H1 (cell line): Measurements from ENCODE around the gene ASB1. TPM values are rescaled to one million over a fixed set of nuclear protein-coding genes. Genes with fewer than 3 reads are reported as not detected.

ENCODE experiments used
- CTCF ChIA-PET: fragments of 300-600 bp; sonication (Branson Sonifier 250); formaldehyde crosslinking; loops from one replicate; lab custom pipeline; 2021; ENCODE audit not compliant: partially characterized antibody; lab: Charles Lee
- POLR2A ChIA-PET: fragments of 300-600 bp; sonication (Branson Sonifier 250); formaldehyde crosslinking; loops from one replicate; lab custom pipeline; 2021; ENCODE audit warnings: inconsistent platforms; ENCODE audit not compliant: partially characterized antibody; lab: Charles Lee
- DNase-seq, 2 experiments: peaks; one replicate each; pipeline versions ENCODE4 v3.0.0 to v3.0.0-alpha.2; 2010 to 2022; ENCODE audit warnings: low spot score in 2 of 2, low read depth in 1 of 2, mixed read lengths in 1 of 2
- FAIRE-seq: peaks from 2 replicates; lab custom pipeline; 2011; peaks lifted over from hg19 to GRCh38; lab: Jason Lieb, UNC
- H2AFZ ChIP-seq: 2 replicates; pipeline ENCODE4 v1.8.1; 2012; ENCODE audit warnings: low read length, inconsistent platforms
- H2AK5ac ChIP-seq: 2 replicates; pipeline ENCODE4 v1.6.1; 2013; ENCODE audit warnings: low read depth, low read length
- H2BK120ac ChIP-seq: replicated peaks from 2 replicates; pipeline ENCODE3; 2013; ENCODE audit warnings: low read depth, low read length, inconsistent platforms
- H2BK12ac ChIP-seq: 2 replicates; pipeline ENCODE4 v1.6.1; 2013; ENCODE audit warnings: low read depth, low read length
- H2BK15ac ChIP-seq: 2 replicates; pipeline ENCODE4 v1.6.1; 2013; ENCODE audit warnings: low read length
- H2BK20ac ChIP-seq: 2 replicates; pipeline ENCODE4 v1.6.1; 2013; ENCODE audit warnings: low read length
- H2BK5ac ChIP-seq: 2 replicates; pipeline ENCODE4 v1.6.1; 2013; ENCODE audit warnings: low read depth, low read length
- H3K14ac ChIP-seq: 2 replicates; pipeline ENCODE4 v1.6.1; 2013; ENCODE audit warnings: inconsistent platforms; ENCODE audit not compliant: insufficient read length
- H3K18ac ChIP-seq: 2 replicates; pipeline ENCODE4 v1.6.1; 2013; ENCODE audit warnings: low read length; ENCODE audit errors: extremely low read depth
- H3K23ac ChIP-seq: 2 replicates; pipeline ENCODE4 v1.6.1; 2013; ENCODE audit warnings: inconsistent platforms; ENCODE audit not compliant: insufficient read length
- H3K23me2 ChIP-seq: 2 replicates; pipeline ENCODE4 v1.6.1; 2013; ENCODE audit warnings: low read depth, low read length
- H3K27ac ChIP-seq: 2 replicates; pipeline ENCODE4 v1.6.1; 2011; ENCODE audit warnings: low read depth, low read length, inconsistent platforms
- H3K27me3 ChIP-seq, 4 experiments: replicated peaks in 1 of 4; 1 replicate in 1 of 4; 2 replicates in 3 of 4; pipeline versions ENCODE4 v1.6.1 to v1.8.1; 2011 to 2013; ENCODE audit warnings: low read length in 3 of 4, mild to moderate bottlenecking in 3 of 4, inconsistent platforms in 2 of 4, mixed read lengths in 2 of 4, moderate library complexity in 1 of 4; ENCODE audit not compliant: control insufficient read depth in 3 of 4, insufficient read depth in 3 of 4; ENCODE audit errors: extremely low read depth in 1 of 4
- H3K36me3 ChIP-seq, 4 experiments: 2 replicates each; pipeline versions ENCODE4 v1.6.1 to v1.8.1; 2011 to 2013; ENCODE audit warnings: mild to moderate bottlenecking in 4 of 4, low read length in 3 of 4, moderate library complexity in 2 of 4, control low read depth in 1 of 4, inconsistent platforms in 1 of 4; ENCODE audit not compliant: insufficient read depth in 4 of 4, control insufficient read depth in 2 of 4
- H3K4ac ChIP-seq: replicated peaks from 2 replicates; pipeline ENCODE3; 2013; ENCODE audit warnings: low read length, low read depth, mixed read lengths, inconsistent platforms; ENCODE audit not compliant: insufficient read length
- H3K4me1 ChIP-seq, 4 experiments: replicated peaks in 1 of 4; 1 replicate in 1 of 4; 2 replicates in 3 of 4; pipeline versions ENCODE4 v1.6.1 to v1.8.1; 2011 to 2013; ENCODE audit warnings: low read length in 3 of 4, inconsistent platforms in 2 of 4, mixed read lengths in 1 of 4; ENCODE audit not compliant: insufficient read depth in 4 of 4, control insufficient read depth in 3 of 4
- H3K4me2 ChIP-seq, 2 experiments: 2 replicates each; pipeline versions ENCODE4 v1.6.1 to v1.8.1; 2011 to 2013; ENCODE audit warnings: low read depth in 2 of 2, low read length in 2 of 2, control low read depth in 1 of 2, inconsistent platforms in 1 of 2, mild to moderate bottlenecking in 1 of 2; ENCODE audit not compliant: insufficient read depth in 1 of 2
- H3K4me3 ChIP-seq, 4 experiments: fragments of 200-600, 300-600 bp in 1 of 4; sonication (generic), shearing (Covaris generic), sonication (Bioruptor Twin) in 1 of 4; 2 replicates each; pipeline versions ENCODE4 v1.5.1 to v1.8.1; 2011 to 2016; ENCODE audit warnings: low read length in 4 of 4, low read depth in 3 of 4, control low read depth in 2 of 4, inconsistent platforms in 2 of 4, mild to moderate bottlenecking in 2 of 4, mixed read lengths in 1 of 4, moderate library complexity in 1 of 4; ENCODE audit not compliant: insufficient read depth in 2 of 4; ENCODE audit errors: extremely low read depth in 1 of 4
- H3K56ac ChIP-seq: replicated peaks from 2 replicates; pipeline ENCODE3; 2013; ENCODE audit warnings: low read depth, mild to moderate bottlenecking, mixed read lengths, low read length, inconsistent platforms; ENCODE audit not compliant: insufficient read length
- H3K79me1 ChIP-seq: 2 replicates; pipeline ENCODE4 v1.6.1; 2013; ENCODE audit warnings: low read depth, low read length, control low read depth
- H3K79me2 ChIP-seq, 2 experiments: 2 replicates each; pipeline versions ENCODE4 v1.6.1 to v1.8.1; 2012 to 2013; ENCODE audit warnings: low read length in 2 of 2, mild to moderate bottlenecking in 2 of 2, inconsistent platforms in 1 of 2; ENCODE audit not compliant: insufficient read depth in 2 of 2, control insufficient read depth in 1 of 2
- H3K9ac ChIP-seq, 4 experiments: replicated peaks in 1 of 4; 1 replicate in 1 of 4; 2 replicates in 3 of 4; pipeline versions ENCODE4 v1.6.1 to v1.8.1; 2011 to 2013; ENCODE audit warnings: low read depth in 3 of 4, low read length in 3 of 4, control low read depth in 2 of 4, mild to moderate bottlenecking in 2 of 4, moderate library complexity in 2 of 4, inconsistent platforms in 1 of 4; ENCODE audit errors: extremely low read depth in 1 of 4
- H3K9me3 ChIP-seq, 2 experiments: 2 replicates each; pipeline versions ENCODE4 v1.6.1 to v1.8.1; 2012 to 2013; ENCODE audit warnings: mild to moderate bottlenecking in 2 of 2, moderate library complexity in 2 of 2, control low read depth in 1 of 2, inconsistent platforms in 1 of 2, low read depth in 1 of 2, low read length in 1 of 2, mixed read lengths in 1 of 2; ENCODE audit not compliant: insufficient read depth in 2 of 2
- H4K20me1 ChIP-seq, 2 experiments: replicated peaks in 1 of 2; 2 replicates each; pipeline versions ENCODE3 to v1.8.1; 2011 to 2013; ENCODE audit warnings: inconsistent platforms in 2 of 2, low read length in 2 of 2, mild to moderate bottlenecking in 1 of 2; ENCODE audit not compliant: insufficient read depth in 2 of 2, control insufficient read depth in 1 of 2
- H4K5ac ChIP-seq: 2 replicates; pipeline ENCODE4 v1.6.1; 2013; ENCODE audit warnings: low read length, low read depth, mixed read lengths, inconsistent platforms; ENCODE audit not compliant: insufficient read length
- H4K8ac ChIP-seq: 2 replicates; pipeline ENCODE4 v1.8.0; 2013; ENCODE audit warnings: mild to moderate bottlenecking, moderate library complexity, low read length, inconsistent platforms; ENCODE audit not compliant: insufficient read depth; ENCODE audit errors: extremely low read depth
- H4K91ac ChIP-seq: replicated peaks from 2 replicates; pipeline ENCODE3; 2013; ENCODE audit warnings: low read length, mixed read lengths, inconsistent platforms; ENCODE audit not compliant: insufficient read length
- BACH1 ChIP-seq: IDR thresholded peaks from 2 replicates; pipeline ENCODE4 v1.6.1; 2012; ENCODE audit warnings: low read length, improper control_type of control experiment
- CBX5 ChIP-seq: fragments of 300-800, 300-1000 bp; sonication (generic); IDR thresholded peaks from 2 replicates; pipeline ENCODE4 v1.7.1; 2016; ENCODE audit warnings: antibody characterized with exemption, low read length, low read depth
- CBX8 ChIP-seq: fragments of 300-800, 300-1000 bp; sonication (generic); IDR thresholded peaks from 2 replicates; pipeline ENCODE4 v1.7.1; 2016; ENCODE audit warnings: low read depth, low read length, borderline replicate concordance
- CHD2 ChIP-seq: IDR thresholded peaks from 2 replicates; pipeline ENCODE4 v1.6.1; 2012; ENCODE audit warnings: low read length, improper control_type of control experiment
- JUND ChIP-seq: IDR thresholded peaks from 2 replicates; pipeline ENCODE4 v1.6.1; 2011; ENCODE audit warnings: mild to moderate bottlenecking, improper control_type of control experiment, low read length
- KDM4A ChIP-seq: IDR thresholded peaks from one replicate; pipeline ENCODE4 v1.7.1; 2012; ENCODE audit warnings: low read depth, mild to moderate bottlenecking, moderate library complexity, low read length, inconsistent platforms; ENCODE audit not compliant: severe bottlenecking
- NRF1 ChIP-seq: IDR thresholded peaks from 2 replicates; pipeline ENCODE4 v1.6.1; 2011; ENCODE audit warnings: mild to moderate bottlenecking, low read depth, low read length, improper control_type of control experiment
- SIX5 ChIP-seq: IDR thresholded peaks from 2 replicates; pipeline ENCODE4 v1.6.1; 2011; ENCODE audit warnings: mild to moderate bottlenecking, low read depth, low read length
- TAF1 ChIP-seq: IDR thresholded peaks from 2 replicates; pipeline ENCODE4 v1.6.1; 2011; ENCODE audit warnings: mild to moderate bottlenecking, low read depth, low read length
- TAF7 ChIP-seq: optimal IDR thresholded peaks from 2 replicates; pipeline ENCODE3; 2011; ENCODE audit warnings: low read depth, mild to moderate bottlenecking, inconsistent platforms, low read length, moderate library complexity, borderline replicate concordance
- WGBS, 2 experiments: shearing (Covaris generic) in 1 of 2; methylation state at CpG; one replicate each; pipeline versions ENCODE4 v1.1.6 to v1.1.7; 2013 to 2015; ENCODE audit warnings: low lambda C conversion rate in 2 of 2, mixed read lengths in 2 of 2, inconsistent platforms in 1 of 2, low coverage in 1 of 2, missing lambda C conversion rate in 1 of 2; ENCODE audit not compliant: insufficient replicate concordance in 2 of 2, insufficient coverage in 1 of 2, insufficient read length in 1 of 2; ENCODE audit errors: extremely low coverage in 1 of 2, missing lambda C conversion rate in 1 of 2; 5-methylcytosine and 5-hydroxymethylcytosine counted together
- polyA plus RNA-seq, 7 experiments: library from polyadenylated mRNA; depleted of rRNA in 3 of 7; stranded (reverse) in 5 of 7; unstranded in 2 of 7; fragments of >200 nt in 5 of 7; fragments of 200-250 nt in 2 of 7; gene quantifications; 1 replicate in 5 of 7; 2 replicates in 1 of 7; 4 replicates in 1 of 7; pipeline versions ENCODE4 v1.2.1 to v1.2.3, GENCODE V29; 2011 to 2013; ENCODE audit warnings: missing spikeins in 2 of 7, mixed read lengths in 2 of 7
- total RNA-seq: library from RNA; stranded (reverse); fragmentation: NEBNext Ultra II Directional; extraction: Animal tissue kit (Norgen Biotek cat#: 25700); gene quantifications from 2 replicates; pipeline ENCODE4 v1.2.1, GENCODE V29; 2021
- TF ChIP-seq, protein P1 (sequence below): IDR thresholded peaks from 2 replicates; pipeline ENCODE4 v1.6.1; 2012; ENCODE audit warnings: low read length, inconsistent platforms
- TF ChIP-seq, protein P2 (sequence below): IDR thresholded peaks from 2 replicates; pipeline ENCODE4 v1.6.1; 2012; ENCODE audit warnings: inconsistent platforms

Gene ASB1
- total and polyA plus RNA-seq, 2 of the 8 experiments (the other 6 are each of a cell fraction or from before 2014, with no cell fraction given) = 24.1 to 36.0 TPM

DNA sequence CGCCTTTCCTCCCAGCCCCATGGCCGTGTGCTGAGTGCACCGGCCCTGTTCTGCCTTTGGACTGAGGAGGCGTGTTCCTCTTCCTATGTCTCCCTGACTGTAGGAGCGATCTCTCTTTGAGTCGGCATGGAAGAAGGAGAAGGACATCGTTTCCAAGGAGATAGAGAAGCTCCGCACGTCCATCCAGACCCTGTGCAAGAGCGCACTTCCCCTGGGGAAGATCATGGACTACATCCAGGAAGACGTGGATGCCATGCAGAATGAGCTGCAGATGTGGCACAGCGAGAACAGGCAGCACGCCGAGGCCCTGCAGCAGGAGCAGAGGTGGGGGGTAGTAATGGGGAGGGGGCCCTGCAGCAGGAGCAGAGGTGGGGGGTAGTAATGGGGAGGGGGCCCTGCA, 29.4 kb upstream of the ASB1 start:
- Histone ChIP-seq H4K91ac (no peak overlapping the region), H4K8ac (no peak overlapping the region), H4K5ac (no peak overlapping the region), H2BK5ac (0 out of 2 replicates have a peak overlapping the region, but pooled peaks have one; percentile 26), H3K14ac (no peak overlapping the region), H2BK20ac (no peak overlapping the region), H2AK5ac (no peak overlapping the region), H3K27ac (no peak overlapping the region), H3K36me3 (no peaks in the 10 kb centered on the region), H3K18ac (peak overlapping the region; percentile 60; the same call in 1 of the 2 replicates), H3K9ac (no peak overlapping the region; a peak in 1 of 7 replicates), H3K27me3 (no peaks in the 10 kb centered on the region), H3K4me3 (no peak overlapping the region), H3K56ac (no peak overlapping the region), H3K4me2 (no peak overlapping the region), H3K79me1 (no peaks in the 10 kb centered on the region), H2BK120ac (no peak overlapping the region), H3K23me2 (no peaks in the 10 kb centered on the region), H2BK12ac (no peak overlapping the region), H2AFZ (no peak overlapping the region), H3K9me3 (no peaks in the 10 kb centered on the region), H2BK15ac (no peak overlapping the region), H3K4me1 (peaks cover 0 to 8% (median 0%) of the 10 kb centered on the region in 4 experiments; a peak in 2 of 7 replicates), H4K20me1 (no peaks in the 10 kb centered on the region), H3K23ac (no peak overlapping the region), H3K79me2 (no peaks in the 10 kb centered on the region), H3K4ac (no peak overlapping the region)
- no peak for DNase-seq
- CTCF ChIA-PET = interaction anchor here (0.7 to 1.7 kb wide), 3 partner anchors 9 to 84 kb away, joined by 3 to 4 read pairs (median 3); no protein-coding TSS in a partner anchor
- no peak for FAIRE-seq
- POLR2A ChIA-PET = interaction anchor here (1.4 kb wide), 1 partner anchor 31 kb away, joined by 4 read pairs; no protein-coding TSS in a partner anchor
- 91% methylated on average over 14 of the region's 14 CpGs; no CpG with 5 or more reads in 1 of the 2 experiments for WGBS, 2 experiments
- TF ChIP-seq CBX8 (no peak), TAF1 (no peak), SIX5 (no peak), NRF1 (no peak), CHD2 (no peak), TAF7 (no peak), JUND (no peak), KDM4A (no peak), BACH1 (no peak), CBX5 (no peak)
- TF ChIP-seq, protein P1, sequence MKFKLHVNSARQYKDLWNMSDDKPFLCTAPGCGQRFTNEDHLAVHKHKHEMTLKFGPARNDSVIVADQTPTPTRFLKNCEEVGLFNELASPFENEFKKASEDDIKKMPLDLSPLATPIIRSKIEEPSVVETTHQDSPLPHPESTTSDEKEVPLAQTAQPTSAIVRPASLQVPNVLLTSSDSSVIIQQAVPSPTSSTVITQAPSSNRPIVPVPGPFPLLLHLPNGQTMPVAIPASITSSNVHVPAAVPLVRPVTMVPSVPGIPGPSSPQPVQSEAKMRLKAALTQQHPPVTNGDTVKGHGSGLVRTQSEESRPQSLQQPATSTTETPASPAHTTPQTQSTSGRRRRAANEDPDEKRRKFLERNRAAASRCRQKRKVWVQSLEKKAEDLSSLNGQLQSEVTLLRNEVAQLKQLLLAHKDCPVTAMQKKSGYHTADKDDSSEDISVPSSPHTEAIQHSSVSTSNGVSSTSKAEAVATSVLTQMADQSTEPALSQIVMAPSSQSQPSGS = no peak
- TF ChIP-seq, protein P2, sequence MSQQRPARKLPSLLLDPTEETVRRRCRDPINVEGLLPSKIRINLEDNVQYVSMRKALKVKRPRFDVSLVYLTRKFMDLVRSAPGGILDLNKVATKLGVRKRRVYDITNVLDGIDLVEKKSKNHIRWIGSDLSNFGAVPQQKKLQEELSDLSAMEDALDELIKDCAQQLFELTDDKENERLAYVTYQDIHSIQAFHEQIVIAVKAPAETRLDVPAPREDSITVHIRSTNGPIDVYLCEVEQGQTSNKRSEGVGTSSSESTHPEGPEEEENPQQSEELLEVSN = no peak
